Measurements from ENCODE around the gene RSRC1. TPM values are rescaled to one million over a fixed set of nuclear protein-coding genes. Genes with fewer than 3 reads are reported as not detected.

The RSRC1 gene
- total and polyA plus RNA-seq, 3 donors from 2014 or later = 12.6 to 53.3 (median 43.8) TPM

DNA sequence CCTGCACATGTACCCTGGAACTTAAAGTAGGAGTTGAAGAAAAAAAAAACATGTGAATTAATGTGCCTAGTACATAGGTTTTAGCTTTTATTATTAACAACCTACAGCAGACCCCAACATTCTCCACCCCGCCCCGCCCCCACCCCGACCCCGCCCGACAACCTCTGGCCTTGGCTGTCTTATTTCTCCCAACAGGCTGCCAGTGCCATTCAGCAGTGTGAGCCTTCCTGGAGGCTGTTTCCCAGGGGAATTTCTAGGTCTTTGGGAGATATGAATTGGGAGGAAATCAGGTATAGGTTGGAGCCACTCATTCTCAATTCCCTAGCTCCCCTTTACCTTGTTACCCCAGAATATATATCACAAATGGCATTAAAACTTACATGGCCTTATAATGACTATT lies 452.8 kb downstream of the RSRC1 start:
- no peak for DNase-seq
- Histone ChIP-seq H3K9me3 (no peaks in the 10 kb centered on the region), H3K27ac (no peak overlapping the region), H3K4me1 (no peaks in the 10 kb centered on the region), H3K4me3 (no peak overlapping the region), H3K36me3 (ENCODE audit: low read depth, missing control alignments) (no peaks in the 10 kb centered on the region), H3K27me3 (no peaks in the 10 kb centered on the region)
- TF ChIP-seq POLR2A (IDR thresholded peaks at IDR 0.05) = no peak
- TF ChIP-seq, protein P1, sequence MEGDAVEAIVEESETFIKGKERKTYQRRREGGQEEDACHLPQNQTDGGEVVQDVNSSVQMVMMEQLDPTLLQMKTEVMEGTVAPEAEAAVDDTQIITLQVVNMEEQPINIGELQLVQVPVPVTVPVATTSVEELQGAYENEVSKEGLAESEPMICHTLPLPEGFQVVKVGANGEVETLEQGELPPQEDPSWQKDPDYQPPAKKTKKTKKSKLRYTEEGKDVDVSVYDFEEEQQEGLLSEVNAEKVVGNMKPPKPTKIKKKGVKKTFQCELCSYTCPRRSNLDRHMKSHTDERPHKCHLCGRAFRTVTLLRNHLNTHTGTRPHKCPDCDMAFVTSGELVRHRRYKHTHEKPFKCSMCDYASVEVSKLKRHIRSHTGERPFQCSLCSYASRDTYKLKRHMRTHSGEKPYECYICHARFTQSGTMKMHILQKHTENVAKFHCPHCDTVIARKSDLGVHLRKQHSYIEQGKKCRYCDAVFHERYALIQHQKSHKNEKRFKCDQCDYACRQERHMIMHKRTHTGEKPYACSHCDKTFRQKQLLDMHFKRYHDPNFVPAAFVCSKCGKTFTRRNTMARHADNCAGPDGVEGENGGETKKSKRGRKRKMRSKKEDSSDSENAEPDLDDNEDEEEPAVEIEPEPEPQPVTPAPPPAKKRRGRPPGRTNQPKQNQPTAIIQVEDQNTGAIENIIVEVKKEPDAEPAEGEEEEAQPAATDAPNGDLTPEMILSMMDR (IDR thresholded peaks at IDR 0.05) = no peak
- intact Hi-C loops (cut with DNase I; ENCODE audit: low total_unique reads) = no loop called here
- 80 to 88% methylated on average over 5 of the region's 5 CpGs for WGBS, 2 donors

DNA sequence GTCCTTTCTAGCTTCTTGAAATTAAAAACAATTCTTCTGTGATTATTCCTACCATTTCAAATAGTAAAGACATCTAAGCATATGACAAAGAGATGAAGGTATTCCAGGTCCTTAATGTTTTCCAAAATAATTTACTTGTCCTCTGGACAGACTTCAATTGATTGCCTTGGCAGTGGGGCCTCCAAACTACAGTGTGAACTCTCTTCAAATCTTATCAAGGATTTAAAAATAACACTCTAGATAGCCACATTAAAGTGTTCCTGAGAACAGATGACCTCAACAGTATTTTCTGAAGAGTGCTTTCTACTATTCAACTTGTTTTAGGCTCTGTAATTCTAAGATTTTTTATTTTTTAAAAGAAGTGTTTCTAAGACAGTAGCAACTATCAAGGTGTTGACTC lies 453.2 kb downstream of the RSRC1 start:
- Histone ChIP-seq H3K27me3 (no peaks in the 10 kb centered on the region), H3K27ac (no peak overlapping the region), H3K36me3 (ENCODE audit: low read depth, missing control alignments) (no peaks in the 10 kb centered on the region), H3K4me3 (no peak overlapping the region), H3K4me1 (no peaks in the 10 kb centered on the region), H3K9me3 (no peaks in the 10 kb centered on the region)
- no peak for DNase-seq
- intact Hi-C loops (cut with DNase I; ENCODE audit: low total_unique reads) = no loop called here
- TF ChIP-seq, protein P1 (IDR thresholded peaks at IDR 0.05) = no peak

DNA sequence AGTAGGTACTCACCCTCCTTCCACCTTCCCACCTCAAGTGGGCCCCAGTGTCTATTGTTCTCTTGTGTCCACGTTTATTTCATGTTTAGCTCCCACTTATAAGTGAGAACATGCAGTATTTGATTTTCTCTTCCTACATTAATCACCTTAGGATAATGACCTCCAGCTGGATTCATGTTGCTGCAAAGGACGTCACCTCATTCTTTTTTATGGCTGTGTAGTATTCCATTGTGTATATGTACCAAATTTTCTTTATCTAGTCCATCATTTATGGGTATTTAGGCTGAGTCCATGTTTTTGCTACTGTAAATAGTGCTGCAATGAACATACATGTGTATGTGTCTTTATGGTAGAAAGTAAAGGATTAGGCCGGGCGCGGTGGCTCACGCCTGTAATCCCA lies 455.2 kb downstream of the RSRC1 start:
- TF ChIP-seq, protein P1 (IDR thresholded peaks at IDR 0.05) = no peak
- TF ChIP-seq POLR2A (IDR thresholded peaks at IDR 0.05) = no peak
- Histone ChIP-seq H3K9me3 (no peaks in the 10 kb centered on the region), H3K4me3 (no peak overlapping the region), H3K36me3 (ENCODE audit: low read depth, missing control alignments) (no peaks in the 10 kb centered on the region), H3K27me3 (no peaks in the 10 kb centered on the region), H3K4me1 (no peaks in the 10 kb centered on the region), H3K27ac (no peak overlapping the region)
- WGBS, 2 donors = 76 to 86% methylated on average over 6 of the region's 6 CpGs
- DNase-seq = no peak
- intact Hi-C loops (cut with DNase I; ENCODE audit: low total_unique reads) = no loop called here

DNA sequence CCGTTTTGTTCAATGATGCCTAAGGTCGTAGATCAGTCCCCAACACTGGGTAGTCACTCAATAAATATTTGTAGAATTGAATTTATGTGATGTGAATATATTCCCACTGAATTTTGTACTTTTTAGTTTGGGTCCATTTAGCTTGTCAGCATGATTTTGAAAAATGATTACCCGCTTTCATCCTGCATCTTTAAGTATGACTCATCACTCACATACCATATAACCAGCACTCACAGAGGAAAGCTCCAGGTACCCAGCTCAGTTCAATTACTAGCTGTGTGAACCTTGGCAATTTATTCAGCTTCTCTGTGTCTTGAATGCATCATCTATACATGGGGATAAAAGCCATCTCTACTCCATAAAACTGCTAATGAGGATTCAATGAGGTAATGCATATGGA lies 458.9 kb downstream of the RSRC1 start:
- H3K36me3 ChIP-seq (ENCODE audit: low read depth, missing control alignments) = no peaks in the 10 kb centered on the region
- no peaks in the 10 kb centered on the region for H3K27me3 ChIP-seq
- no peak overlapping the region for H3K27ac ChIP-seq
- TF ChIP-seq POLR2A (IDR thresholded peaks at IDR 0.05) = no peak
- TF ChIP-seq, protein P1 (IDR thresholded peaks at IDR 0.05) = no peak
- no peak overlapping the region for H3K4me3 ChIP-seq
- DNase-seq = no peak
- H3K4me1 ChIP-seq = no peaks in the 10 kb centered on the region
- H3K9me3 ChIP-seq = no peaks in the 10 kb centered on the region
- intact Hi-C loops (cut with DNase I; ENCODE audit: low total_unique reads) = no loop called here
- 84 to 91% methylated on average over 3 of the region's 3 CpGs for WGBS, 2 donors

DNA sequence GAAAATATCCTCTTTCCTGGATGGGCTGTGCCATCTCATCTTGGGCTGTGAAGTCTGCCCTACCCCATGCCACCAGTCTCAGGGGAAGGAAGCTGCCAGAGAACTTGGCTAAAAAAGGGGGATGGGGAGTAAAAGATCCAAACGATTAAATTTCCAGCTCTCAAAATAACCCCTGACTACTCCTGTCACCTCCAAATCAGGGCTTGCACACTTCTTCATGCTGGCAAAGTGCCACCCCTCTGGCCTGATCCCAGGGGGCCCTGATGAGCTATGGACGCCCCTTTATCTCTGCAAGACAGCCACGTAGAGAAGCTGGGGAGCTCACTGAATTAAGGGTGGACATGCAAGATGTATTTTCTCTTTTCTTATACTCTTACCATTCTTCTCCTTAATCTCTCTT lies 459.9 kb downstream of the RSRC1 start:
- Histone ChIP-seq H3K36me3 (ENCODE audit: low read depth, missing control alignments) (no peaks in the 10 kb centered on the region), H3K4me1 (no peaks in the 10 kb centered on the region), H3K27me3 (no peaks in the 10 kb centered on the region), H3K4me3 (no peak overlapping the region), H3K27ac (no peak overlapping the region), H3K9me3 (no peaks in the 10 kb centered on the region)
- intact Hi-C loops (cut with DNase I; ENCODE audit: low total_unique reads) = no loop called here
- no peak for TF ChIP-seq POLR2A (IDR thresholded peaks at IDR 0.05)
- TF ChIP-seq, protein P1 (IDR thresholded peaks at IDR 0.05) = no peak
- DNase-seq = no peak
- WGBS, 2 donors = 16 to 22% methylated on average over 3 of the region's 3 CpGs
